CD4-positive, alpha-beta T cell (primary cell): ENCODE results near the gene SHOC2. TPM values are rescaled to one million over a fixed set of nuclear protein-coding genes. Genes with fewer than 3 reads are reported as not detected.

Experiments used
- ATAC-seq: fragments of 200-7000 bp; cut with Tn5 transposase; one replicate; pipeline ENCODE4 v1.10.0; 2022; ENCODE audit warnings: mild to moderate bottlenecking; ENCODE audit not compliant: poor library complexity
- CTCF ChIA-PET: fragments of 350-600 bp; sonication (Branson Sonifier 250); formaldehyde crosslinking; loops from one replicate; lab custom pipeline; 2021; ENCODE audit warnings: antibody characterized with exemption, inconsistent platforms; lab: Charles Lee
- POLR2A ChIA-PET: fragments of 350-600 bp; sonication (Branson Sonifier 250); formaldehyde crosslinking; loops from one replicate; lab custom pipeline; 2021; ENCODE audit warnings: antibody characterized with exemption, inconsistent platforms; lab: Charles Lee
- DNase-seq, 14 experiments: peaks; one replicate each; pipeline ENCODE4 v3.0.0-alpha.2; 2013 to 2020; ENCODE audit warnings: mixed read lengths in 2 of 14
- H3K27ac ChIP-seq, 2 donors: one replicate each; pipeline versions ENCODE4 v1.5.1 to v1.7.0; 2013; ENCODE audit warnings: low read length in 2 of 2, low read depth in 1 of 2, mild to moderate bottlenecking in 1 of 2
- H3K27me3 ChIP-seq, 2 experiments: 1 replicate in 1 of 2; 2 replicates in 1 of 2; pipeline versions ENCODE4 v1.6.1 to v1.7.0; 2013; ENCODE audit warnings: low read length in 2 of 2, control low read depth in 1 of 2, mild to moderate bottlenecking in 1 of 2, moderate library complexity in 1 of 2; ENCODE audit not compliant: insufficient read depth in 2 of 2, control insufficient read depth in 1 of 2
- H3K36me3 ChIP-seq: one replicate; pipeline ENCODE4 v1.6.1; 2013; ENCODE audit warnings: low read length, control low read depth; ENCODE audit not compliant: insufficient read depth
- H3K4me1 ChIP-seq: one replicate; pipeline ENCODE4 v1.6.1; 2013; ENCODE audit warnings: low read length, control low read depth; ENCODE audit not compliant: insufficient read depth
- H3K4me3 ChIP-seq: one replicate; pipeline ENCODE4 v1.5.1; 2013; ENCODE audit warnings: mild to moderate bottlenecking, low read length, moderate library complexity
- H3K9me3 ChIP-seq, 2 experiments: 1 replicate in 1 of 2; 2 replicates in 1 of 2; pipeline versions ENCODE4 v1.6.1 to v1.7.0; 2013; ENCODE audit warnings: low read length in 2 of 2, mild to moderate bottlenecking in 2 of 2, control low read depth in 1 of 2, moderate library complexity in 1 of 2; ENCODE audit not compliant: control insufficient read depth in 1 of 2, insufficient read depth in 1 of 2
- H3K27ac Mint-ChIP-seq: one replicate; pipeline ENCODE4 v1.8.0; 2020; ENCODE audit warnings: mixed read lengths
- H3K27me3 Mint-ChIP-seq: one replicate; pipeline ENCODE4 v1.8.0; 2021; ENCODE audit warnings: mixed read lengths
- H3K36me3 Mint-ChIP-seq: one replicate; pipeline ENCODE4 v1.8.0; 2021; ENCODE audit warnings: low read depth, mixed read lengths
- H3K4me1 Mint-ChIP-seq: one replicate; pipeline ENCODE4 v1.8.0; 2021; ENCODE audit warnings: low read depth, mixed read lengths
- H3K4me3 Mint-ChIP-seq: one replicate; pipeline ENCODE4 v1.8.0; 2020; ENCODE audit warnings: mild to moderate bottlenecking, mixed read lengths
- H3K9me3 Mint-ChIP-seq: one replicate; pipeline ENCODE4 v1.8.0; 2020; ENCODE audit warnings: mixed read lengths
- CTCF ChIP-seq: fragments of 200-600 bp; IDR thresholded peaks from one replicate; pipeline ENCODE4 v1.8.0; 2022; ENCODE audit warnings: antibody characterized with exemption, mild to moderate bottlenecking
- intact Hi-C, 2 experiments: fragments of 100-400 bp; cut with DNase I in 1 of 2; cut with micrococcal nuclease in 1 of 2; formaldehyde crosslinking; loops; one replicate each; pipeline versions ENCODE4 v1.15.1 to v1.9.0; 2023 to 2025; cut with DNase I, micrococcal nuclease
- total RNA-seq, 174 experiments: library from RNA in 2 of 174; stranded (reverse) in 2 of 174; gene quantifications; one replicate each; pipeline ENCODE4 v1.2.3 and lab custom pipeline; 2021 to 2026

Gene SHOC2
- total RNA-seq, 2 experiments from 2014 or later = 65.9 to 66.9 TPM

GRCh38 chr10:110887560-110887959 is 31.8 kb upstream of the SHOC2 start:
- Histone ChIP-seq H3K36me3 (peaks cover 89% of the 10 kb centered on the region), H3K9me3 (no peaks in the 10 kb centered on the region), H3K4me1 (peaks cover 8% of the 10 kb centered on the region), H3K4me3 (no peak overlapping the region), H3K27ac (no peak overlapping the region), H3K27me3 (no peaks in the 10 kb centered on the region)
- ATAC-seq = no peak
- no peak for TF ChIP-seq CTCF
- Mint-ChIP-seq H3K4me3 (no peak overlapping the region), H3K27ac (peak overlapping the region; percentile 1), H3K36me3 (peaks cover 92% of the 10 kb centered on the region), H3K4me1 (peaks cover 71% of the 10 kb centered on the region), H3K27me3 (no peaks in the 10 kb centered on the region), H3K9me3 (no peaks in the 10 kb centered on the region)
- no peak for DNase-seq
- CTCF ChIA-PET = interaction anchor here (0.5 to 2.2 kb wide), 6 partner anchors 10 to 137 kb away, joined by 3 to 10 read pairs (median 4); no protein-coding TSS in a partner anchor
- intact Hi-C loops = no loop called here
- POLR2A ChIA-PET = interaction anchor here (0.8 to 2.1 kb wide), 8 partner anchors 9 to 85 kb away, joined by 3 to 7 read pairs (median 4); partner anchors contain the start of gene PDCD4

GRCh38 chr10:110892602-110893288 is 26.7 kb upstream of the SHOC2 start:
- H3K27ac Mint-ChIP-seq = peak overlapping the region; percentile 28
- H3K36me3 Mint-ChIP-seq = peaks cover 94% of the 10 kb centered on the region
- no peak overlapping the region for H3K27ac ChIP-seq
- H3K27me3 Mint-ChIP-seq = no peaks in the 10 kb centered on the region
- H3K4me3 ChIP-seq = no peak overlapping the region
- H3K36me3 ChIP-seq = peaks cover 93% of the 10 kb centered on the region
- peak; percentile 18 for ATAC-seq
- no peak overlapping the region for H3K4me3 Mint-ChIP-seq
- no peaks in the 10 kb centered on the region for H3K9me3 ChIP-seq
- H3K27me3 ChIP-seq = no peaks in the 10 kb centered on the region
- H3K4me1 Mint-ChIP-seq = peaks cover 66% of the 10 kb centered on the region
- no peaks in the 10 kb centered on the region for H3K4me1 ChIP-seq
- CTCF ChIA-PET = interaction anchor here (1.4 to 1.8 kb wide), 4 partner anchors 11 to 146 kb away, joined by 4 to 8 read pairs (median 5); no protein-coding TSS in a partner anchor
- no peaks in the 10 kb centered on the region for H3K9me3 Mint-ChIP-seq
- no peak for TF ChIP-seq CTCF
- DNase-seq = no peak
- intact Hi-C loops = loop anchor here (1.0 to 10.0 kb wide), 9 partner anchors 9 to 588 kb away; partner anchors contain the start of gene SMNDC1 (in 1 of the 2)
- POLR2A ChIA-PET = interaction anchor here (0.6 to 1.6 kb wide), 6 partner anchors 16 to 221 kb away, joined by 3 to 5 read pairs (median 3); no protein-coding TSS in a partner anchor

GRCh38 chr10:110893559-110894179 is 25.7 kb upstream of the SHOC2 start:
- Histone ChIP-seq H3K4me3 (no peak overlapping the region), H3K36me3 (peaks cover 93% of the 10 kb centered on the region), H3K27me3 (no peaks in the 10 kb centered on the region), H3K4me1 (no peaks in the 10 kb centered on the region), H3K9me3 (no peaks in the 10 kb centered on the region), H3K27ac (no peak overlapping the region)
- H3K27ac Mint-ChIP-seq = peak overlapping the region; percentile 51
- H3K27me3 Mint-ChIP-seq = no peaks in the 10 kb centered on the region
- ChIA-PET CTCF (interaction anchor here (0.8 to 1.6 kb wide), 8 partner anchors 9 to 294 kb away, joined by 3 to 8 read pairs (median 4); partner anchors contain the start of gene BBIP1), POLR2A (interaction anchor here (0.6 to 1.8 kb wide), 9 partner anchors 22 to 647 kb away, joined by 3 to 13 read pairs (median 3); partner anchors contain the start of gene PDCD4)
- ATAC-seq (peak; percentile 74), DNase-seq (peak in 4 of 14 experiments; percentile 10 to 77 (median 74))
- intact Hi-C loops = loop anchor here (1.0 to 10.0 kb wide), 10 partner anchors 10 to 589 kb away; partner anchors contain the start of gene SMNDC1 (in 1 of the 2)
- TF ChIP-seq CTCF = peak; percentile 79
- peaks cover 61% of the 10 kb centered on the region for H3K4me1 Mint-ChIP-seq
- H3K9me3 Mint-ChIP-seq = no peaks in the 10 kb centered on the region
- H3K4me3 Mint-ChIP-seq = peak overlapping the region; percentile 6
- H3K36me3 Mint-ChIP-seq = peaks cover 97% of the 10 kb centered on the region
